ENCODE results near the gene DDX1. TPM values are rescaled to one million over a fixed set of nuclear protein-coding genes. Genes with fewer than 3 reads are reported as not detected.

The DDX1 gene
- total RNA-seq, result 71.8 TPM

GRCh38 chr2:15591692-15592463, at the start of gene DDX1:
Gene DDX1 (plus strand): TSS chr2:15591868. CDS start chr2:15591934, 66 bp downstream.

GRCh38 chr2:15560988-15561573, 30.6 kb upstream of the DDX1 start, which contains the start of gene NBAS:
Gene NBAS (minus strand): TSS chr2:15561334. CDS start chr2:15561304, 30 bp downstream.

Other genes with a start within 250 kb of the DDX1 start
- gene NBAS, start 30.5 kb upstream of the DDX1 start, total RNA-seq, result 74.3 TPM

All from metanephros (tissue), 1 donor.